ENCODE data around the gene RARB. TPM values are rescaled to one million over a fixed set of nuclear protein-coding genes. Genes with fewer than 3 reads are reported as not detected.

Gene RARB
- total RNA-seq, 1 donor from 2014 or later = 15.0 TPM

- no peak overlapping the region for H3K27ac ChIP-seq
- TF ChIP-seq POLR2AphosphoS5 (IDR thresholded peaks at IDR 0.05; ENCODE audit: insufficient read depth in 1 of 2, low read depth in 1 of 2) (no peak), CTCF (IDR thresholded peaks at IDR 0.05) (no peak), POLR2A (IDR thresholded peaks at IDR 0.05) (no peak)
- H3K27me3 ChIP-seq = no peaks in the 10 kb centered on the region
- no peak overlapping the region for H3K4me3 ChIP-seq
- no peaks in the 10 kb centered on the region for H3K36me3 ChIP-seq
- intact Hi-C loops (cut with DNase I) = no loop called here
- no peak for DNase-seq (ENCODE audit: extremely low spot score in 2 of 2)
- peaks cover 7% of the 10 kb centered on the region for H3K4me1 ChIP-seq
- no peaks in the 10 kb centered on the region for H3K9me3 ChIP-seq
Measured at GRCh38 chr3:25442486-25442885, 14.4 kb downstream of the RARB start.

- H3K27ac ChIP-seq = no peak overlapping the region
- H3K4me1 ChIP-seq = peaks cover 9% of the 10 kb centered on the region
- DNase-seq (ENCODE audit: extremely low spot score in 2 of 2) = no peak
- intact Hi-C loops (cut with DNase I) = no loop called here
- no peaks in the 10 kb centered on the region for H3K36me3 ChIP-seq
- TF ChIP-seq POLR2A (IDR thresholded peaks at IDR 0.05) (no peak), POLR2AphosphoS5 (IDR thresholded peaks at IDR 0.05; ENCODE audit: insufficient read depth in 1 of 2, low read depth in 1 of 2) (no peak), CTCF (IDR thresholded peaks at IDR 0.05) (no peak)
- no peaks in the 10 kb centered on the region for H3K9me3 ChIP-seq
- H3K4me3 ChIP-seq = no peak overlapping the region
- H3K27me3 ChIP-seq = no peaks in the 10 kb centered on the region
Measured at GRCh38 chr3:25444273-25444672, 16.2 kb downstream of the RARB start.

- H3K9me3 ChIP-seq = no peaks in the 10 kb centered on the region
- no peak for DNase-seq (ENCODE audit: extremely low spot score in 2 of 2)
- peaks cover 12% of the 10 kb centered on the region for H3K4me1 ChIP-seq
- no peaks in the 10 kb centered on the region for H3K36me3 ChIP-seq
- H3K4me3 ChIP-seq = no peak overlapping the region
- no peaks in the 10 kb centered on the region for H3K27me3 ChIP-seq
- TF ChIP-seq POLR2A (IDR thresholded peaks at IDR 0.05) (no peak), POLR2AphosphoS5 (IDR thresholded peaks at IDR 0.05; ENCODE audit: insufficient read depth in 1 of 2, low read depth in 1 of 2) (no peak), CTCF (IDR thresholded peaks at IDR 0.05) (no peak)
- intact Hi-C loops (cut with DNase I) = no loop called here
- no peak overlapping the region for H3K27ac ChIP-seq
Measured at GRCh38 chr3:25445731-25446130, 17.7 kb downstream of the RARB start.

GRCh38 chr3:25447285-25447684 lies 19.2 kb downstream of the RARB start:
- no peaks in the 10 kb centered on the region for H3K27me3 ChIP-seq
- no peak overlapping the region for H3K27ac ChIP-seq
- H3K4me1 ChIP-seq = peaks cover 12% of the 10 kb centered on the region
- no peaks in the 10 kb centered on the region for H3K36me3 ChIP-seq
- no peak for TF ChIP-seq CTCF (IDR thresholded peaks at IDR 0.05)
- H3K9me3 ChIP-seq = no peaks in the 10 kb centered on the region
- no peak for DNase-seq (ENCODE audit: extremely low spot score in 2 of 2)
- intact Hi-C loops (cut with DNase I) = no loop called here
- H3K4me3 ChIP-seq = no peak overlapping the region

- Histone ChIP-seq H3K9me3 (no peaks in the 10 kb centered on the region), H3K27me3 (no peaks in the 10 kb centered on the region), H3K27ac (no peak overlapping the region), H3K36me3 (no peaks in the 10 kb centered on the region), H3K4me1 (peaks cover 12% of the 10 kb centered on the region), H3K4me3 (no peak overlapping the region)
- no peak for DNase-seq (ENCODE audit: extremely low spot score in 2 of 2)
- no peak for TF ChIP-seq POLR2A (IDR thresholded peaks at IDR 0.05)
- TF ChIP-seq CTCF (IDR thresholded peaks at IDR 0.05) = no peak
- TF ChIP-seq POLR2AphosphoS5 (IDR thresholded peaks at IDR 0.05; ENCODE audit: insufficient read depth in 1 of 2, low read depth in 1 of 2) = no peak
- intact Hi-C loops (cut with DNase I) = no loop called here
Measured at GRCh38 chr3:25447925-25448324, 19.9 kb downstream of the RARB start.

All from vagina (tissue), 2 donors.